Limb (tissue), 2 donors: ENCODE results near the gene ZNF664.

ENCODE experiments used
- DNase-seq, 2 donors: peaks; one replicate each; pipeline ENCODE4 v3.0.0-alpha.2; 2016; ENCODE audit errors: extremely low spot score in 2 of 2

ZNF664 gene

GRCh38 chr12:123989168-123989567 lies 16.2 kb downstream of the ZNF664 start:
- DNase-seq = no peak

GRCh38 chr12:123989753-123990152 lies 16.7 kb downstream of the ZNF664 start:
- no peak for DNase-seq

GRCh38 chr12:123990511-123990910 lies 17.5 kb downstream of the ZNF664 start:
- no peak for DNase-seq

- DNase-seq = no peak
These were observed 18.4 kb downstream of the ZNF664 start for GRCh38 chr12:123991372-123991951.

- DNase-seq = no peak
These were observed 19.3 kb downstream of the ZNF664 start for GRCh38 chr12:123992118-123992825.

GRCh38 chr12:123995023-123995748 lies 22.2 kb downstream of the ZNF664 start:
- DNase-seq = no peak

- no peak for DNase-seq
These were observed 23.6 kb downstream of the ZNF664 start for GRCh38 chr12:123996581-123996980.

- no peak for DNase-seq
These were observed 24.2 kb downstream of the ZNF664 start for GRCh38 chr12:123997033-123997822.

- no peak for DNase-seq
These were observed 24.9 kb downstream of the ZNF664 start for GRCh38 chr12:123997908-123998307.

- no peak for DNase-seq
These were observed 25.5 kb downstream of the ZNF664 start for GRCh38 chr12:123998344-123998990.

- DNase-seq = no peak
These were observed 26.0 kb downstream of the ZNF664 start for GRCh38 chr12:123998991-123999359.

GRCh38 chr12:124000111-124000510 lies 27.1 kb downstream of the ZNF664 start:
- DNase-seq = no peak

- no peak for DNase-seq
These were observed 28.3 kb downstream of the ZNF664 start for GRCh38 chr12:124001343-124001742.

- DNase-seq = no peak
These were observed 29.1 kb downstream of the ZNF664 start for GRCh38 chr12:124002021-124002644.

GRCh38 chr12:124002654-124003053 lies 29.6 kb downstream of the ZNF664 start:
- DNase-seq = no peak

- DNase-seq = no peak
These were observed 31.3 kb downstream of the ZNF664 start for GRCh38 chr12:124004233-124004875.

GRCh38 chr12:124006085-124006845 lies 33.2 kb downstream of the ZNF664 start:
- DNase-seq = no peak

GRCh38 chr12:124006846-124007713 lies 34.1 kb downstream of the ZNF664 start:
- DNase-seq = no peak
